ENCODE measurements around the gene INTS14. TPM values are rescaled to one million over a fixed set of nuclear protein-coding genes. Genes with fewer than 3 reads are reported as not detected.

INTS14 gene
- total RNA-seq, 1 donor from 2014 or later: 54.2 TPM

DNA sequence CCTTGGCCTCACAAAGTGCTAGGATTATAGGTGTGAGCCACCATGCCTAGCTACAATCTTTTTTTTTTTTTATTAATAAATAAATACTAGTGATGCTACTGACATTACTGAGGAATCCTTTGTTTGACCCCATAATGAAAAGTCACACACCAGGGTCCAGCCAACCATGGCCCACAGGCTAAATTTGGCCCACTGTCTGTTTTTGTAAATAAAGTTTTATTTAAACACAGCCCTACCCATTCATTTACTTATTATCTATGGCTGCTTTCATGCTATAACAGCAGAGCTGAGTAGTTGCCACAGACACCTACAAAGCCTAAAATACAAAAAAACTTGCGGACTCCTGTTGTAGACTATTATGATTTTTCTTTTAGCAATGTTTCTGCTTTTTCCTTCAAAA lies 7.4 kb downstream of the INTS14 start:
- H3K36me3 Mint-ChIP-seq: peaks cover 6% of the 10 kb centered on the region
- DNase-seq (ENCODE audit: low spot score): no peak
- H3K9me3 Mint-ChIP-seq: no peaks in the 10 kb centered on the region
- peaks cover 3% of the 10 kb centered on the region for H3K4me1 Mint-ChIP-seq
- no peaks in the 10 kb centered on the region for H3K9me3 ChIP-seq (ENCODE audit: low read depth)
- H3K36me3 ChIP-seq: peaks cover 3% of the 10 kb centered on the region
- no peak for TF ChIP-seq EZH2 (IDR thresholded peaks at IDR 0.05)
- no peak for TF ChIP-seq EZH2phosphoT487 (IDR thresholded peaks at IDR 0.05)
- TF ChIP-seq, protein P1, sequence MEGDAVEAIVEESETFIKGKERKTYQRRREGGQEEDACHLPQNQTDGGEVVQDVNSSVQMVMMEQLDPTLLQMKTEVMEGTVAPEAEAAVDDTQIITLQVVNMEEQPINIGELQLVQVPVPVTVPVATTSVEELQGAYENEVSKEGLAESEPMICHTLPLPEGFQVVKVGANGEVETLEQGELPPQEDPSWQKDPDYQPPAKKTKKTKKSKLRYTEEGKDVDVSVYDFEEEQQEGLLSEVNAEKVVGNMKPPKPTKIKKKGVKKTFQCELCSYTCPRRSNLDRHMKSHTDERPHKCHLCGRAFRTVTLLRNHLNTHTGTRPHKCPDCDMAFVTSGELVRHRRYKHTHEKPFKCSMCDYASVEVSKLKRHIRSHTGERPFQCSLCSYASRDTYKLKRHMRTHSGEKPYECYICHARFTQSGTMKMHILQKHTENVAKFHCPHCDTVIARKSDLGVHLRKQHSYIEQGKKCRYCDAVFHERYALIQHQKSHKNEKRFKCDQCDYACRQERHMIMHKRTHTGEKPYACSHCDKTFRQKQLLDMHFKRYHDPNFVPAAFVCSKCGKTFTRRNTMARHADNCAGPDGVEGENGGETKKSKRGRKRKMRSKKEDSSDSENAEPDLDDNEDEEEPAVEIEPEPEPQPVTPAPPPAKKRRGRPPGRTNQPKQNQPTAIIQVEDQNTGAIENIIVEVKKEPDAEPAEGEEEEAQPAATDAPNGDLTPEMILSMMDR (IDR thresholded peaks at IDR 0.05): no peak
- no peak overlapping the region for H3K27ac ChIP-seq
- H3K27me3 Mint-ChIP-seq (ENCODE audit: insufficient read depth, low read depth): no peaks in the 10 kb centered on the region
- H3K79me2 ChIP-seq (ENCODE audit: low read depth): peaks cover 23% of the 10 kb centered on the region
- H3K27ac Mint-ChIP-seq: no peak overlapping the region
- H3K4me2 ChIP-seq: no peak overlapping the region
- H3K4me3 ChIP-seq: no peak overlapping the region
- peaks cover 6% of the 10 kb centered on the region for H4K20me1 ChIP-seq (ENCODE audit: low read depth)
- no peak overlapping the region for H3K4me3 Mint-ChIP-seq
- H3K27me3 ChIP-seq: no peaks in the 10 kb centered on the region
- no peak overlapping the region for H3K9ac ChIP-seq
- no peak overlapping the region for H2AFZ ChIP-seq (replicated peaks)
- H3F3A ChIP-seq (ENCODE audit: low read depth): no peaks in the 10 kb centered on the region
- H3K4me1 ChIP-seq: no peaks in the 10 kb centered on the region

DNA sequence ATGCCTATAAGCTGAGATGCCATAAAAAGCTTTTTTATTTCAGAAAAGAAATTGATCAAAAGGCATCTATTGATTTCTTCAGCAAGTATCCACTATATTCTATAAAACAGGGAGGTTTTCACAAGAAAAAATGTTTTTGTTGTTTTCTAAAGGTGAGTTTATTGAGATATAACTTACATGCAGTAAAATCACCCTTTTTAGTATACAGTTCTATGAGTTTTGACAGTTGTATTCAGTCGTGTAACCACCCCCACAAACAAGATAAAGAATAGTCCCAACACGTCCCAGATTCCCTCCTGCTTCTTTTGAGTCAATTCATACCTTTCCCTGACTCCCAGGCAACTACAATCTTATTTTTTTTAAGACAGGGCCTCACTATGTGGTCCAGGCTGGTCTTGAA lies 7.8 kb downstream of the INTS14 start:
- Histone ChIP-seq H3K27ac (no peak overlapping the region), H2AFZ (replicated peaks) (no peak overlapping the region), H3K4me1 (no peaks in the 10 kb centered on the region), H3K4me3 (no peak overlapping the region), H3K79me2 (ENCODE audit: low read depth) (peaks cover 19% of the 10 kb centered on the region), H3K9me3 (ENCODE audit: low read depth) (no peaks in the 10 kb centered on the region), H3K9ac (no peak overlapping the region), H3F3A (ENCODE audit: low read depth) (no peaks in the 10 kb centered on the region), H3K36me3 (peaks cover 7% of the 10 kb centered on the region), H3K4me2 (no peak overlapping the region), H3K27me3 (no peaks in the 10 kb centered on the region), H4K20me1 (ENCODE audit: low read depth) (peaks cover 6% of the 10 kb centered on the region)
- H3K9me3 Mint-ChIP-seq: no peaks in the 10 kb centered on the region
- H3K36me3 Mint-ChIP-seq: peaks cover 9% of the 10 kb centered on the region
- H3K27me3 Mint-ChIP-seq (ENCODE audit: insufficient read depth, low read depth): no peaks in the 10 kb centered on the region
- no peak overlapping the region for H3K27ac Mint-ChIP-seq
- peaks cover 2% of the 10 kb centered on the region for H3K4me1 Mint-ChIP-seq
- no peak overlapping the region for H3K4me3 Mint-ChIP-seq
- DNase-seq (ENCODE audit: low spot score): no peak
- no peak for TF ChIP-seq EZH2phosphoT487 (IDR thresholded peaks at IDR 0.05)
- no peak for TF ChIP-seq EZH2 (IDR thresholded peaks at IDR 0.05)
- TF ChIP-seq, protein P1 (IDR thresholded peaks at IDR 0.05): no peak

DNA sequence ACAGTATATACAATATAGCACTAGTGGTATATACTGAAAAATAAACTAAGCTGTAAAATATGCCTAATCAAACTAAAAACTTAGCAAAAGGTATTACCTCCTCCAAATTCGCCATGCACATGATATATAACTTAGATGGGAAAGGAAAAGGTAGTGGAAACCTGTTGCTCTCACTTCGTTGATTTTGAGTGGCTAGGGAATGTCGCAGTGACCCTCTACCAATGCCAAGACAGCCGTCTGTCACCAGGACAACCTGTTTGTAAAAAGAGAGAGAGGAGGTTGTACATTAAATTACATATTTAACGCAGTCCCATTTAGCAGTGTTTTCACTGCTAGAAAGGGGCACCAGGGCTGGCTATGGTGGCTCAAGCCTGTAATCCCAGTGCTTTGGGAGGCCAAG lies 11.3 kb downstream of the INTS14 start:
- no peaks in the 10 kb centered on the region for H3K27me3 Mint-ChIP-seq (ENCODE audit: insufficient read depth, low read depth)
- peaks cover under 1% of the 10 kb centered on the region for H4K20me1 ChIP-seq (ENCODE audit: low read depth)
- no peak overlapping the region for H3K4me3 Mint-ChIP-seq
- no peak overlapping the region for H3K27ac ChIP-seq
- no peak overlapping the region for H3K4me2 ChIP-seq
- H3K36me3 Mint-ChIP-seq: peaks cover 17% of the 10 kb centered on the region
- no peaks in the 10 kb centered on the region for H3K9me3 ChIP-seq (ENCODE audit: low read depth)
- peaks cover 11% of the 10 kb centered on the region for H3K36me3 ChIP-seq
- H3K27ac Mint-ChIP-seq: no peak overlapping the region
- H3F3A ChIP-seq (ENCODE audit: low read depth): no peaks in the 10 kb centered on the region
- peaks cover 2% of the 10 kb centered on the region for H3K4me1 Mint-ChIP-seq
- DNase-seq (ENCODE audit: low spot score): no peak
- H2AFZ ChIP-seq (replicated peaks): no peak overlapping the region
- no peak overlapping the region for H3K4me3 ChIP-seq
- H3K9me3 Mint-ChIP-seq: no peaks in the 10 kb centered on the region
- H3K27me3 ChIP-seq: no peaks in the 10 kb centered on the region
- no peaks in the 10 kb centered on the region for H3K4me1 ChIP-seq
- H3K9ac ChIP-seq: no peak overlapping the region
- TF ChIP-seq EZH2phosphoT487 (IDR thresholded peaks at IDR 0.05) (no peak), EZH2 (IDR thresholded peaks at IDR 0.05) (no peak)
- TF ChIP-seq, protein P1 (IDR thresholded peaks at IDR 0.05): no peak
- no peaks in the 10 kb centered on the region for H3K79me2 ChIP-seq (ENCODE audit: low read depth)
